Stimulated activated memory B cell treated with anti-CD40 and anti-IgM and Interleukin-4, amounts not matched to agents 10 μg/mL and 1 μg/mL and 100 μg/mL, for 72 hours (primary cell): ENCODE measurements around the gene FAM124B.

Experiments
- ATAC-seq: fragments of 150-1000 bp; cut with Tn5 transposase; 2 replicates; pipeline ENCODE4 v1.10.0; 2021
- H3K27ac Mint-ChIP-seq: one replicate; pipeline ENCODE4 v1.8.0; 2022; ENCODE audit warnings: mild to moderate bottlenecking, mixed read lengths
- H3K27me3 Mint-ChIP-seq: one replicate; pipeline ENCODE4 v1.8.0; 2022; ENCODE audit warnings: mixed read lengths
- H3K36me3 Mint-ChIP-seq: one replicate; pipeline ENCODE4 v1.8.0; 2022; ENCODE audit warnings: mixed read lengths
- H3K4me1 Mint-ChIP-seq: one replicate; pipeline ENCODE4 v1.8.0; 2022; ENCODE audit warnings: mixed read lengths
- H3K4me3 Mint-ChIP-seq: one replicate; pipeline ENCODE4 v1.8.0; 2022; ENCODE audit warnings: mild to moderate bottlenecking, moderate library complexity, mixed read lengths
- H3K9me3 Mint-ChIP-seq: one replicate; pipeline ENCODE4 v1.8.0; 2022; ENCODE audit warnings: mixed read lengths

The FAM124B gene, protein sequence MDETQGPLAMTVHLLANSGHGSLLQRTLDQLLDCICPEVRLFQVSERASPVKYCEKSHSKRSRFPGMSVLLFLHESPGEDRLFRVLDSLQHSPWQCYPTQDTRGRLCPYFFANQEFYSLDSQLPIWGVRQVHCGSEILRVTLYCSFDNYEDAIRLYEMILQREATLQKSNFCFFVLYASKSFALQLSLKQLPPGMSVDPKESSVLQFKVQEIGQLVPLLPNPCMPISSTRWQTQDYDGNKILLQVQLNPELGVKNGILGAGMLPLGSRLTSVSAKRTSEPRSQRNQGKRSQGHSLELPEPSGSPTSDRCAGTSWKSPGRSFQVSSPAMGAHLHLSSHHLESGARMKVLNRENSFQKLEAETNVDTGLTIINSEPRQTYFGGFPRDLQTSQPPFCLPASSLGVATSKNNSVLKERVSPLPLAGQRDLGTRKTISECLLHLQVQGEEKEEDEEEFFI

GRCh38 chr2:224401641-224402342 lies at the start of gene FAM124B:
TSS of gene FAM124B (minus strand) at chr2:224402107. CDS start at chr2:224401768, 339 bp downstream.
- H3K36me3 Mint-ChIP-seq, result peaks cover 4% of the 10 kb centered on the region
- peaks cover 8% of the 10 kb centered on the region for H3K9me3 Mint-ChIP-seq
- peak within 1 kb of the TSS; percentile 53 for H3K4me3 Mint-ChIP-seq
- H3K4me1 Mint-ChIP-seq, result peaks cover 9% of the 10 kb centered on the region
- no peak within 1 kb of the TSS for H3K27ac Mint-ChIP-seq
- no peaks in the 10 kb centered on the region for H3K27me3 Mint-ChIP-seq
- ATAC-seq, result peak; percentile 55

DNA sequence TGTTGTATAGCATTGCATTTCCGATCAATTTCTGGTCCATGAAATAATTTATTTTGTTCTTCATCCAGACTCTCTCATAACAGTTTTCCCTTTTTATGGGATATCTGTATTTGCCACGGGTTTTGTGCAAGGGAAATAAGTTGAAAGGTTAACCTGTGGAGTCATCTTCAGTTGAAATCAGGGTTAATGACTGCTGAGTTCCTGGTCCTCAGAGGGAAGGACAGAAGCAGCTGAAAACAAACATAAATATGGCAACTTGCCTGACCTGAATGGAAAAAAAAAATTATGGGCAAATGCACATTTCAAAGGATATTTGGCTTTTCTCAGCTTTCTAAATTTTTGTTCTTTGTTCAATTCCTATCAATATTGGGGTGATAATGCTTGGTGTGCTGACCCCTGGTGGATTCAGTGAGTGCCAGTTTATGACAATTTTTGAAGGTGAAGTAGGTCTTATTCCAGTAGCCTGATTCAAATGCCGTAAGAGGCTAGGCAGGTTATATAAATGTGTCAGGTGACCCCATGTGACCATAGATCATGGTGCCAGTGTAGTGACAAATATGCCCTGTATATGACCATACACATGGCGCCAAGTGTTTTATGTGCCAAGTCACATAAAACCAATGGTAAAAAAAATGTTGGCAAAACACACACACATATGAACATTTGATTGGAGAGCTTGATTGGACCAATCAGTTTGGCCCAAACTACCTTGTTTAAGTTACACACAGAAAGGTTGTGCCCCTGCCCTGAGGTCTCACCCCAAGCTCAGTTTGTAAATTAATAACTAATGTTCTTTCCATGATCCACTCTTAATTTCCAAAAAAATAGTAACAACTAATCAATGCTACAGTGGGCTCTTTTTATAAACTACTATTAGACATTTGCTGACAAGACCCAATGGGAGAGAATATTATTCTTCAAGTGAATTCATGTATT lies 47.6 kb upstream of the FAM124B start:
- Mint-ChIP-seq H3K4me1 (no peaks in the 10 kb centered on the region), H3K27me3 (peaks cover 14% of the 10 kb centered on the region), H3K27ac (no peak overlapping the region), H3K9me3 (peaks cover 6% of the 10 kb centered on the region), H3K36me3 (peaks cover 5% of the 10 kb centered on the region), H3K4me3 (no peak overlapping the region)
- no peak for ATAC-seq

DNA sequence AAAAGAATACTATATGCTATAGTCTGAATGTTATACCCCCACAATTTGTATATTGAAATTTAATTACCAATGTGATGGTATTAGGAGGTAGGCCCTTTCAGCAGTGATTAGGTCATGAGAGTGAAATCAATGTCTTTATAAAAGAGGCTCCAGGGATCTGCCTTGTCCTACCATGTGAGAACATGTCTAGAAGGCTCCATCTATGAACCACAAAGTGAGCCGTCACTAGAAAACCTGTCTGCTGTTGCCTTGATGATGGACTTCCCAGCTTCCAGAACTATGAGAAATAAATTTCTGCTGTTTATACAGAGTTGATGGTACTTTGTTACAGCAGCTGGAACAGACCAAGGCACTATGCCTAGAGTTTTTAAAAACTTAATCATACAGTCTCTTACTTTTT lies 46.3 kb upstream of the FAM124B start:
- Mint-ChIP-seq H3K27ac (no peak overlapping the region), H3K27me3 (peaks cover 26% of the 10 kb centered on the region), H3K4me3 (no peak overlapping the region), H3K36me3 (no peaks in the 10 kb centered on the region), H3K4me1 (no peaks in the 10 kb centered on the region), H3K9me3 (no peaks in the 10 kb centered on the region)
- ATAC-seq, result no peak

DNA sequence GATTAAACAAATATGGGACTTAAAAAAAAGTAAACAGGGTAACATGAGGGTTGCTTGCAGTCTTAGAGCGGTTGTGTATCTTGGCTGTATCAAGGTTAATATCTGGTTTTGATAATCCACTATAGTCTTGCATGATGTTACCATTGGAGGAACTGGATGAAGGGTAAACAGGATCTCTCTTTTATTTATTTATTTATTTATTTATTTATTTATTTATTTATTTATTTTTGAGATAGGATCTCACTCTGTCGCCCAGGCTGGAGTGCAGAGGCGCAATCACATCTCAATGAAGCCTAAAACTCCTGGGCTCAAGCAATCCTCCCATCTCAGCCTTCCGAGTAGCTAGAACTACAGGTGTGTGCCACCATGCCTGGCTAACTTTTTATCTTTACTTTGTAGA lies 42.9 kb upstream of the FAM124B start:
- H3K27ac Mint-ChIP-seq, result no peak overlapping the region
- peaks cover 54% of the 10 kb centered on the region for H3K27me3 Mint-ChIP-seq
- no peaks in the 10 kb centered on the region for H3K36me3 Mint-ChIP-seq
- peaks cover 12% of the 10 kb centered on the region for H3K4me1 Mint-ChIP-seq
- H3K4me3 Mint-ChIP-seq, result no peak overlapping the region
- no peak for ATAC-seq
- H3K9me3 Mint-ChIP-seq, result no peaks in the 10 kb centered on the region

GRCh38 chr2:224444021-224444420 lies 42.1 kb upstream of the FAM124B start:
- Mint-ChIP-seq H3K27ac (no peak overlapping the region), H3K36me3 (no peaks in the 10 kb centered on the region), H3K27me3 (peaks cover 48% of the 10 kb centered on the region), H3K4me1 (peaks cover 12% of the 10 kb centered on the region), H3K9me3 (no peaks in the 10 kb centered on the region), H3K4me3 (peak overlapping the region; percentile 45)
- ATAC-seq, result no peak

DNA sequence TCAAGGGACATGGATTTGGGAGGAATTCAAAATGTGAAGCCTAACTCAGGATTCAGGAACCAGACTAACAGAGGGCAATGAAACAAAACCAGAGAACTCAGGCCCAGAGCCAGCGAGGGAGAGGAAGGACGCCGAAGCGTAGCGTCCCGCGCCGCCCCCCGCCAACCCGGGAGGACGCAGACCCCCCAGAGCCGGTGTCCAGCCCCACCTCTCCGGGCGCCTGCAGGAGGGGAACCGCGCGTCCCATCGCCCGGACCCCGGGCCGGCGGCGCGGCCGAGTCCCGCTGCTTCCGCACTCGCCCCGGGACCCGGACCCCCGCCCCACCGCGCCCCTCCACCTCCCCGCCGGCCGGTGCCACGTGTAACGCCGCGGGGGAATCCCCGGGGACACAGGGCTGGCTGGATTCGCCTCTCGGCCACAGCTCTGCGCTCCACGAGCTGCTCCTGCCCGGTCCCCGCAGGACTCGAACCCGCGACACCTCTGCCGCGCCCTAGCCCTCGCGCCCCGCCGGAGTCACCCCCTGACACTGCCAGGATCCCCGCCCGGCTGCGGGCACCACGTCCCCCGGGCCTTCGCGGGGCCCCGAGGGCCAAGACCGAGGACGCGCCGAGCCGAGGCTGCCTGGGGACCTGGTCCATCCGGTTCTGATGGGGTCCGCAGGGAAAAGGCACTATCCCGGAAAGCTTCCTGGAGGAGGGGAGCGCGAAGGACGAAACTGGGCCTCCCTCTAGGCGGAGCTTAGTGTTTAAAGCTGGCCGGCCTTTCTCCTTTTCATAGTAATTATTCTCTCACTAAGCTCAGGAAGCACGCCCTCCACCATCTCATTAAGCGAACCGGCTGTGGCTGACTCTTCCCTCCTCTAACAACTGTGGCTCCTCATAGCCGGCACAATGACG lies 40.4 kb upstream of the FAM124B start:
- H3K9me3 Mint-ChIP-seq, result no peaks in the 10 kb centered on the region
- H3K4me3 Mint-ChIP-seq, result peak overlapping the region; percentile 84
- no peaks in the 10 kb centered on the region for H3K36me3 Mint-ChIP-seq
- H3K27ac Mint-ChIP-seq, result peak overlapping the region; percentile 77
- ATAC-seq, result peak; percentile 62
- peaks cover 12% of the 10 kb centered on the region for H3K4me1 Mint-ChIP-seq
- peaks cover 43% of the 10 kb centered on the region for H3K27me3 Mint-ChIP-seq

GRCh38 chr2:224440988-224441387 lies 39.1 kb upstream of the FAM124B start:
- H3K27ac Mint-ChIP-seq, result no peak overlapping the region
- no peaks in the 10 kb centered on the region for H3K9me3 Mint-ChIP-seq
- no peaks in the 10 kb centered on the region for H3K36me3 Mint-ChIP-seq
- peak overlapping the region; percentile 75 for H3K4me3 Mint-ChIP-seq
- H3K27me3 Mint-ChIP-seq, result peaks cover 43% of the 10 kb centered on the region
- no peak for ATAC-seq
- H3K4me1 Mint-ChIP-seq, result peaks cover 12% of the 10 kb centered on the region

- no peaks in the 10 kb centered on the region for H3K36me3 Mint-ChIP-seq
- no peak overlapping the region for H3K27ac Mint-ChIP-seq
- H3K4me1 Mint-ChIP-seq, result peaks cover 12% of the 10 kb centered on the region
- ATAC-seq, result no peak
- peaks cover 33% of the 10 kb centered on the region for H3K27me3 Mint-ChIP-seq
- no peak overlapping the region for H3K4me3 Mint-ChIP-seq
- H3K9me3 Mint-ChIP-seq, result no peaks in the 10 kb centered on the region
Observed at GRCh38 chr2:224438726-224439125, 36.8 kb upstream of the FAM124B start.

- H3K4me3 Mint-ChIP-seq, result no peak overlapping the region
- no peaks in the 10 kb centered on the region for H3K36me3 Mint-ChIP-seq
- ATAC-seq, result no peak
- H3K9me3 Mint-ChIP-seq, result no peaks in the 10 kb centered on the region
- H3K27ac Mint-ChIP-seq, result no peak overlapping the region
- H3K27me3 Mint-ChIP-seq, result peaks cover 23% of the 10 kb centered on the region
- H3K4me1 Mint-ChIP-seq, result peaks cover 3% of the 10 kb centered on the region
Observed at GRCh38 chr2:224436634-224437033, 34.7 kb upstream of the FAM124B start.

- no peak overlapping the region for H3K4me3 Mint-ChIP-seq
- ATAC-seq, result no peak
- H3K27me3 Mint-ChIP-seq, result peaks cover 17% of the 10 kb centered on the region
- no peak overlapping the region for H3K27ac Mint-ChIP-seq
- H3K36me3 Mint-ChIP-seq, result no peaks in the 10 kb centered on the region
- H3K9me3 Mint-ChIP-seq, result no peaks in the 10 kb centered on the region
- no peaks in the 10 kb centered on the region for H3K4me1 Mint-ChIP-seq
Observed at GRCh38 chr2:224434618-224435017, 32.7 kb upstream of the FAM124B start.

DNA sequence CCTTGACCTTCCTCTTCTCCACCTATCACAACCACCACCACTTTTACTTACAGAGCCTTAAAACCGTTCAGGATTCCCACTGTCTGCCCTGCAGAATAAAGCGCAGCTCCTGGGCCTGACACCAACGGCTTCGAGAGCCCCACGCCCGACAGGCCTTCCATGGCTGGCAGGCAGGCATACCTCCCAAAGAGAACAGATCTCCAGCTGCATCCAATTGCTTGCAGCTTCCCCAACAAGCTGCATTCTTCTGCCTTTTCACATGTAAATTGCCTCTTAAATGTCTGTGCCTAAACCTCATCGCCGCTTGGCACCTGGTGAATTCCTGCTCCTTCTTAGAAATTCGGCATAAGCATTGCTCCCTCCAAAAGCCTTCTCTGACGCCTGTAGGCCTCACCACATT lies 31.5 kb upstream of the FAM124B start:
- no peak overlapping the region for H3K4me3 Mint-ChIP-seq
- ATAC-seq, result no peak
- H3K36me3 Mint-ChIP-seq, result no peaks in the 10 kb centered on the region
- H3K9me3 Mint-ChIP-seq, result peaks cover 3% of the 10 kb centered on the region
- no peak overlapping the region for H3K27ac Mint-ChIP-seq
- no peaks in the 10 kb centered on the region for H3K4me1 Mint-ChIP-seq
- H3K27me3 Mint-ChIP-seq, result peaks cover 21% of the 10 kb centered on the region

- no peak overlapping the region for H3K27ac Mint-ChIP-seq
Observed at GRCh38 chr2:224432003-224432579, 30.2 kb upstream of the FAM124B start.

DNA sequence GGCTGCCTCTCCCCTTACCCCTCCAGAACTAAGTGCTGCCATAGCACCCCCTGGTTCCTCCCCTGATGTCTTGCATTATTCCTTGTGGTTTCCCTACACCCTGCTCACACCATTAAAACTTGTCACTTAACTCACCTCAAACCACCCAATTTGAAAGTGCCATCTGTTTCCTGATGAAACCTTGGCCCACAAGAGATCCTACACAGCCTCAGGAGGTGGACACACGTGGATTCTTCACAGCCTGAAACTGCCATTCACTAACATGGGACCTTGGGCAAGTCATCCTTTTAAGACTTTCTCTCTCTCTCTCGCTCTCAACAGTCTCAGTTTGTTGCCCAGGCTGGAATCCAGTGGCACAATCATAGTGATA lies 27.5 kb upstream of the FAM124B start:
- no peak overlapping the region for H3K4me3 Mint-ChIP-seq
- H3K27ac Mint-ChIP-seq, result no peak overlapping the region
- peaks cover 5% of the 10 kb centered on the region for H3K36me3 Mint-ChIP-seq
- peaks cover 13% of the 10 kb centered on the region for H3K9me3 Mint-ChIP-seq
- no peak for ATAC-seq
- H3K4me1 Mint-ChIP-seq, result peaks cover 7% of the 10 kb centered on the region
- H3K27me3 Mint-ChIP-seq, result peaks cover 21% of the 10 kb centered on the region

More at GRCh38 chr2:224432003-224432579, 30.2 kb upstream of the FAM124B start:
- no peak for ATAC-seq
- Mint-ChIP-seq H3K27me3 (peaks cover 21% of the 10 kb centered on the region), H3K4me1 (no peaks in the 10 kb centered on the region), H3K4me3 (no peak overlapping the region), H3K9me3 (peaks cover 3% of the 10 kb centered on the region), H3K36me3 (no peaks in the 10 kb centered on the region)
